B cell (primary cell): ENCODE measurements around the gene TCF7L1. TPM values are rescaled to one million over a fixed set of nuclear protein-coding genes. Genes with fewer than 3 reads are reported as not detected.

Source experiments
- ATAC-seq: fragments of 200-7000 bp; cut with Tn5 transposase; one replicate; pipeline ENCODE4 v1.10.0; 2021; ENCODE audit warnings: low read depth, mild to moderate bottlenecking, moderate number of reproducible peaks, moderate library complexity
- CTCF ChIA-PET: fragments of 350-600 bp; sonication (Branson Sonifier 250); formaldehyde crosslinking; loops from one replicate; lab custom pipeline; 2021; ENCODE audit warnings: antibody characterized with exemption, inconsistent platforms; lab: Charles Lee
- POLR2A ChIA-PET: fragments of 350-600 bp; sonication (Branson Sonifier 250); formaldehyde crosslinking; loops from one replicate; lab custom pipeline; 2021; ENCODE audit warnings: antibody characterized with exemption; lab: Charles Lee
- DNase-seq: peaks from one replicate; pipeline ENCODE4 v3.0.0; 2013
- H2AFZ ChIP-seq: 2 replicates; pipeline ENCODE4 v1.6.1; 2012; ENCODE audit warnings: mild to moderate bottlenecking, low read depth, low read length; ENCODE audit not compliant: insufficient read depth, poor library complexity, severe bottlenecking
- H3K27ac ChIP-seq, 2 donors: 1 replicate in 1 of 2; 2 replicates in 1 of 2; pipeline ENCODE4 v1.5.1; 2012 to 2013; ENCODE audit warnings: low read length in 2 of 2, mild to moderate bottlenecking in 2 of 2, moderate library complexity in 1 of 2
- H3K27me3 ChIP-seq, 4 experiments: fragments of 200-600 bp in 1 of 4; sonication (generic) in 1 of 4; replicated peaks in 1 of 4; 1 replicate in 2 of 4; 2 replicates in 2 of 4; pipeline versions ENCODE4 v1.6.1 to v1.7.0; 2013 to 2016; ENCODE audit warnings: low read length in 3 of 4, mild to moderate bottlenecking in 2 of 4, mixed read lengths in 1 of 4, moderate library complexity in 1 of 4; ENCODE audit not compliant: insufficient read depth in 4 of 4, control insufficient read depth in 3 of 4; ENCODE audit errors: control extremely low read depth in 1 of 4
- H3K36me3 ChIP-seq, 2 experiments: replicated peaks in 1 of 2; 1 replicate in 1 of 2; 2 replicates in 1 of 2; pipeline versions ENCODE4 v1.6.1 to v1.7.1; 2013; ENCODE audit warnings: low read length in 1 of 2; ENCODE audit not compliant: insufficient read depth in 2 of 2, control insufficient read depth in 1 of 2; ENCODE audit errors: control extremely low read depth in 1 of 2, extremely low read depth in 1 of 2
- H3K4me1 ChIP-seq, 2 donors: fragments of 200-600 bp in 1 of 2; sonication (generic) in 1 of 2; 1 replicate in 1 of 2; 2 replicates in 1 of 2; pipeline versions ENCODE4 v1.5.1 to v1.6.1; 2013 to 2017; ENCODE audit warnings: low read length in 2 of 2; ENCODE audit not compliant: control insufficient read depth in 2 of 2, insufficient read depth in 2 of 2
- H3K4me2 ChIP-seq: replicated peaks from 2 replicates; pipeline ENCODE3; 2012; ENCODE audit warnings: mild to moderate bottlenecking, low read depth, low read length; ENCODE audit not compliant: poor library complexity, severe bottlenecking
- H3K4me3 ChIP-seq, 5 experiments: fragments of 200-600 bp in 1 of 5; sonication (generic) in 1 of 5; 1 replicate in 3 of 5; 2 replicates in 2 of 5; pipeline versions ENCODE4 v1.5.1 to v1.7.0; 2011 to 2016; ENCODE audit warnings: low read length in 4 of 5, mild to moderate bottlenecking in 4 of 5, low read depth in 2 of 5, control low read depth in 1 of 5, moderate library complexity in 1 of 5; ENCODE audit not compliant: insufficient read depth in 1 of 5; ENCODE audit errors: control extremely low read depth in 1 of 5, extremely low read depth in 1 of 5
- H3K79me2 ChIP-seq: fragments of 200-600 bp; sonication (generic); one replicate; pipeline ENCODE4 v1.6.0; 2016; ENCODE audit warnings: low read length; ENCODE audit not compliant: control insufficient read depth, insufficient read depth
- H3K9ac ChIP-seq: fragments of 200-600 bp; sonication (generic); 2 replicates; pipeline ENCODE4 v1.6.1; 2017; ENCODE audit warnings: mild to moderate bottlenecking, low read length, moderate library complexity
- H3K9me3 ChIP-seq, 3 donors: one replicate each; pipeline versions ENCODE4 v1.6.1 to v1.7.1; 2013; ENCODE audit warnings: low read length in 2 of 3; ENCODE audit not compliant: control insufficient read depth in 2 of 3, insufficient read depth in 1 of 3; ENCODE audit errors: control extremely low read depth in 1 of 3
- H4K20me1 ChIP-seq: 2 replicates; pipeline ENCODE4 v1.6.0; 2012; ENCODE audit warnings: mild to moderate bottlenecking, low read length; ENCODE audit not compliant: insufficient read depth, control insufficient read depth, poor library complexity, severe bottlenecking
- H3K27ac Mint-ChIP-seq: one replicate; pipeline ENCODE4 v1.8.0; 2021; ENCODE audit warnings: mixed read lengths
- H3K27me3 Mint-ChIP-seq: one replicate; pipeline ENCODE4 v1.8.0; 2021; ENCODE audit warnings: mixed read lengths
- H3K4me1 Mint-ChIP-seq: one replicate; pipeline ENCODE4 v1.8.0; 2021; ENCODE audit warnings: mixed read lengths
- H3K4me3 Mint-ChIP-seq: one replicate; pipeline ENCODE4 v1.8.0; 2021; ENCODE audit warnings: mixed read lengths
- H3K9me3 Mint-ChIP-seq: one replicate; pipeline ENCODE4 v1.8.0; 2022; ENCODE audit warnings: mixed read lengths; ENCODE audit not compliant: insufficient read depth
- CTCF ChIP-seq: fragments of 200-600 bp; IDR thresholded peaks from one replicate; pipeline ENCODE4 v1.8.0; 2022; ENCODE audit warnings: antibody characterized with exemption, mild to moderate bottlenecking
- EZH2 ChIP-seq: IDR thresholded peaks from 2 replicates; pipeline ENCODE4 v1.6.1; 2012; ENCODE audit warnings: borderline replicate concordance, low read depth, mild to moderate bottlenecking, moderate library complexity, low read length; ENCODE audit not compliant: insufficient read depth, poor library complexity, severe bottlenecking
- WGBS: methylation state at CpG from one replicate; pipeline ENCODE4 v1.1.5; 2013; ENCODE audit warnings: missing lambda C conversion rate; ENCODE audit not compliant: insufficient coverage; 5-methylcytosine and 5-hydroxymethylcytosine counted together
- intact Hi-C: fragments of 100-400 bp; cut with micrococcal nuclease; formaldehyde crosslinking; loops from one replicate; pipeline ENCODE4 v1.10.0; 2022
- polyA plus RNA-seq: library from polyadenylated mRNA; depleted of rRNA; stranded (reverse); fragments of >200 nt; gene quantifications from 2 replicates; pipeline ENCODE4 v1.2.3, GENCODE V29; 2012
- total RNA-seq, 2 donors: library from RNA; stranded (reverse); fragments of 120-200 nt in 1 of 2; gene quantifications; 1 replicate in 1 of 2; 2 replicates in 1 of 2; pipeline versions ENCODE4 v1.2.3 to v1.2.4, GENCODE V29; 2013 to 2022

The TCF7L1 gene
- total and polyA plus RNA-seq, 2 donors (not counting 1 experiment from before 2014, with no cell fraction given), result 0.67 to 0.81 TPM

- Histone ChIP-seq H4K20me1 (no peaks in the 10 kb centered on the region), H3K27me3 (peaks cover 0 to 4% (median 2%) of the 10 kb centered on the region in 4 experiments), H3K27ac (no peak overlapping the region), H2AFZ (no peak overlapping the region), H3K9me3 (no peaks in the 10 kb centered on the region), H3K9ac (no peak overlapping the region), H3K4me1 (no peaks in the 10 kb centered on the region), H3K4me3 (no peak overlapping the region), H3K36me3 (no peaks in the 10 kb centered on the region), H3K4me2 (no peak overlapping the region), H3K79me2 (no peaks in the 10 kb centered on the region)
- peaks cover 31% of the 10 kb centered on the region for H3K27me3 Mint-ChIP-seq
- intact Hi-C loops, result no loop called here
- no peak overlapping the region for H3K4me3 Mint-ChIP-seq
- no peak overlapping the region for H3K27ac Mint-ChIP-seq
- H3K4me1 Mint-ChIP-seq, result no peaks in the 10 kb centered on the region
- ChIA-PET POLR2A (no interaction called here), CTCF (no interaction called here)
- TF ChIP-seq CTCF (no peak), EZH2 (no peak)
- DNase-seq (no peak), ATAC-seq (no peak)
- peaks cover 5% of the 10 kb centered on the region for H3K9me3 Mint-ChIP-seq
- WGBS, result 86% methylated on average over 1 of the region's 3 CpGs
Observed at GRCh38 chr2:85110991-85111560, 22.1 kb upstream of the TCF7L1 start.

GRCh38 chr2:85111819-85112281, 21.3 kb upstream of the TCF7L1 start:
- no peak for TF ChIP-seq CTCF
- no peak for TF ChIP-seq EZH2
- Mint-ChIP-seq H3K4me3 (no peak overlapping the region), H3K9me3 (peaks cover 5% of the 10 kb centered on the region), H3K27ac (no peak overlapping the region), H3K27me3 (peaks cover 37% of the 10 kb centered on the region), H3K4me1 (no peaks in the 10 kb centered on the region)
- H3K36me3 ChIP-seq, result no peaks in the 10 kb centered on the region
- H3K27me3 ChIP-seq, result peaks cover 0 to 4% (median 2%) of the 10 kb centered on the region in 4 experiments
- no peak overlapping the region for H2AFZ ChIP-seq
- DNase-seq (no peak), ATAC-seq (no peak)
- intact Hi-C loops, result no loop called here
- no peaks in the 10 kb centered on the region for H3K9me3 ChIP-seq
- H3K79me2 ChIP-seq, result no peaks in the 10 kb centered on the region
- H3K27ac ChIP-seq, result no peak overlapping the region
- CTCF ChIA-PET, result no interaction called here
- H4K20me1 ChIP-seq, result no peaks in the 10 kb centered on the region
- no peak overlapping the region for H3K4me3 ChIP-seq
- no peaks in the 10 kb centered on the region for H3K4me1 ChIP-seq
- no peak overlapping the region for H3K9ac ChIP-seq
- 100% methylated on average over 1 of the region's 3 CpGs for WGBS
- POLR2A ChIA-PET, result no interaction called here
- H3K4me2 ChIP-seq, result no peak overlapping the region
